ENCODE results near the gene SRC. TPM values are rescaled to one million over a fixed set of nuclear protein-coding genes. Genes with fewer than 3 reads are reported as not detected.
A peak's percentile ranks its signal among the peaks of the same experiment; 100 is the strongest.

SRC gene
- total RNA-seq, 1 donor from 2014 or later = 64.0 TPM

- ATAC-seq (no peak), DNase-seq (no peak)
- peaks cover 3% of the 10 kb centered on the region for H3K36me3 ChIP-seq
- H3K4me3 ChIP-seq = no peak overlapping the region
- peaks cover 9% of the 10 kb centered on the region for H3K4me1 ChIP-seq
- no peak for TF ChIP-seq CTCF (IDR thresholded peaks at IDR 0.05)
- no peak overlapping the region for H3K27ac ChIP-seq
- intact Hi-C loops (cut with DNase I) = no loop called here
- H3K27me3 ChIP-seq = peaks cover 21% of the 10 kb centered on the region
- H3K9me3 ChIP-seq = no peaks in the 10 kb centered on the region
These were observed 61.6 kb downstream of the SRC start for GRCh38 chr20:37407573-37408002.

DNA sequence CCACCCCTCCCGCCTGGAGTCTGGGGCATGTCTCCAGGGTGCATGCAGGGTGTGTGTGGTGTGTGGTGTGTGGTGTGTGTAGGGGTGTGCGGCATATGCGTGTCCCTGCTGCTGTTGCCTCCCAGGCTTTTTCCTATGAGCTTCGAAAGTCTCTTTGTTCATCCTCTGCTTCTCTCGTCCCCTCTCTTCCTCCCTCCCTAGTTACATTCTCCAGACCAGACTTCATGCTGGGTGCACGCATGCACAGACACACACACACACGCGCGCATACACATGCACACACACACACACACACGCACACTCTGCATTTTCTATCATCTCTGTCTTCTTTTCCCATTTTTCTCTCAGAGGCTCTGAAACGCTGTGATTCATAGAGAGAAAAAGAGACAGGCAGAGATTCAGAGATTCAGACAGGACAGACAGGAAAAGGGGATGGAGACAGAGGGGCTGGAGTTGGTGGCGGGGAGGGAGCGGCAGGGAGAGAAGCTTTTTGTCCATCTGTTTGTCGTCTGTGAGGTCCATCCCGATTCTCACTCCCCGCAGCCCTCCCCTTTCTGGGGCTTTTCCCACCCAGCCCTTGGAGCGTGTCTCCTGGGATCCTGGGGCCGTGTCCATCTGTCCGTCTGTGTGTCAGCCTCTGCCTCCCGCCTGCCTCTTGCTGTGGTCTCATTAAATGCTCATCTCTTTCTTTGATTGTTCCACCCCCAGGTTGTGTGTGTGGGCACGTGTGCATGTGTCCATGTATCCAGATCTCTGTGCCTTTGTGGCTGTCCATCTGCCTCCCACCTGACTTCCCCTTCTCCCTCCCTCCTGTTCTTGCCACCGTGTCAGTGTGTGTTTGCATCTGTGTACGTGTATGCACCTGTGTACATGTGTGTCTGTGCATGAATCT, 62.6 kb downstream of the SRC start:
- Histone ChIP-seq H3K4me3 (no peak overlapping the region), H3K4me1 (peaks cover 9% of the 10 kb centered on the region), H3K9me3 (no peaks in the 10 kb centered on the region), H3K27me3 (peaks cover 21% of the 10 kb centered on the region), H3K27ac (no peak overlapping the region), H3K36me3 (no peaks in the 10 kb centered on the region)
- no peak for DNase-seq
- no peak for TF ChIP-seq CTCF (IDR thresholded peaks at IDR 0.05)
- no peak for ATAC-seq
- intact Hi-C loops (cut with DNase I) = no loop called here

DNA sequence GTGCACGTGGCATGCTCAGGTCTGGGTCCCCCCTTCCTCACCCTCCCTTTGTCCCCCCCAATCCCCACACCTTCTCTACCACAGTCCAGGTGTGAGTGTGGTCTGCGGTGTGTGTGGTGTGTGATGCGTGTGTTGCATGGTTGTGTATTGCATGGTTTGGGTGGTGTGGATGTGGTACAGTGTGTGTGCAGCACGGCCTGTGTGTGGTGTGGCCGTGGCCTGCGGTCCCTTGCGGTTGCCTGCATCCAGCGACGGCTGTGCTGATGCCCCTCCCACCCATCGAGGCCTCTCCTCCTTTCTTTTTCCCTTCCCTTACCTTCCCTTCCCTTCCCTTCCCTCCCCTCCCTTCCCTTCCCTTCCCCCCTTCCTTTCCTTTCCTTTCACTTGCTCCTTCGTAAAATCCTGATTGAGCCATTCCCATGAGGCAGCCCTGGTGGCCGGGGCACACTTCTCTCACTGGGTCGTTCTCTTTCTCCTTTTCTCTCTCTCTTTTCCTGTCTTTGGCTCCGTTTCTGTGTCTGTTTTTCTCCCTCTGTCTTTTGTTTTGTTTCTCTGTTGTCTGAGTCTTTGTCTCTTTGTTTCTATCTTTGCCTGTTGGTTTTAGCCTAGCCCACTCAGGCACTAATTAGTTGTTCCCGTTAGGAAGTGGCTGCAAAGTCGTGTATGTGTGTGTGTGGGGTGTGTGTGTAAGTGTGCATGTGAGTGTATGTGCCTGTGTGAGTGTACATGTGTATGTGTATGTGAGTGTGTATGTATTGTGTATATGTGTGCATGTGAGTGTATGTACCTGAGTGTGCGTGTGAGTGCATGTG, 65.7 kb downstream of the SRC start:
- no peaks in the 10 kb centered on the region for H3K36me3 ChIP-seq
- peaks cover 21% of the 10 kb centered on the region for H3K27me3 ChIP-seq
- intact Hi-C loops (cut with DNase I) = loop anchor here (10.0 kb wide), 1 partner anchor 103 kb away; no protein-coding TSS in a partner anchor
- no peaks in the 10 kb centered on the region for H3K9me3 ChIP-seq
- DNase-seq (no peak), ATAC-seq (no peak)
- no peak overlapping the region for H3K27ac ChIP-seq
- TF ChIP-seq CTCF (IDR thresholded peaks at IDR 0.05) = no peak
- peaks cover 4% of the 10 kb centered on the region for H3K4me1 ChIP-seq
- peak overlapping the region; percentile 46 for H3K4me3 ChIP-seq

- no peak for ATAC-seq
- Histone ChIP-seq H3K27me3 (peaks cover 13% of the 10 kb centered on the region), H3K4me3 (no peak overlapping the region), H3K9me3 (no peaks in the 10 kb centered on the region), H3K36me3 (no peaks in the 10 kb centered on the region), H3K27ac (no peak overlapping the region), H3K4me1 (no peaks in the 10 kb centered on the region)
- no peak for DNase-seq
- intact Hi-C loops (cut with DNase I) = loop anchor here (10.0 kb wide), 1 partner anchor 102 kb away; no protein-coding TSS in a partner anchor
- TF ChIP-seq CTCF (IDR thresholded peaks at IDR 0.05) = no peak
These were observed 67.0 kb downstream of the SRC start for GRCh38 chr20:37413023-37413334.

DNA sequence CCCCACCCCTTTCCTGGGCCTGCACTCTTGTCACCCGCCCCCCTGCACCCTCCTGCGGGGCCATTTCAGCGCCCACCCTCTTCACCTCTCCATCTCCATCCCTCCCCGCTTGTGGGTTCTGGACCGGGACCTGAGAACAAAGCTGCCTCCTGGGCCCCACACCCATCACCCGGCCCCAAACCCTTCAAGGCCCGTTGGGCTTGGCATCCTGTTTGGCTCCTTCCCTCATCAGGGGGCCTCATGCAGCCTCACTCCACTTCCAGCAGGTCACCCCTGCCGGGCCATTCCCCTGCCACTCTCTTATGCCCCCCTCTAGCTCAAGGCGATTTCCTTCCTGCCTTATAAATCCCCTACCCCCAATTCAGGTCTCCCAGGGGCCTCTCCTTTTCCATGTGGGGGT, 67.4 kb downstream of the SRC start:
- H3K4me3 ChIP-seq = no peak overlapping the region
- H3K4me1 ChIP-seq = no peaks in the 10 kb centered on the region
- intact Hi-C loops (cut with DNase I) = loop anchor here (10.0 kb wide), 1 partner anchor 101 kb away; no protein-coding TSS in a partner anchor
- DNase-seq (no peak), ATAC-seq (no peak)
- no peaks in the 10 kb centered on the region for H3K9me3 ChIP-seq
- H3K27ac ChIP-seq = no peak overlapping the region
- no peak for TF ChIP-seq CTCF (IDR thresholded peaks at IDR 0.05)
- no peaks in the 10 kb centered on the region for H3K36me3 ChIP-seq
- H3K27me3 ChIP-seq = peaks cover 9% of the 10 kb centered on the region

Measured in upper lobe of right lung (tissue), 1 donor.